ENCODE measurements around the gene IYD.
"Not testable (repeated sequence)": the region's sequence is repeated elsewhere in the genome, so short reads cannot be mapped to it uniquely, and the experiment has no call there.

The IYD gene

DNA sequence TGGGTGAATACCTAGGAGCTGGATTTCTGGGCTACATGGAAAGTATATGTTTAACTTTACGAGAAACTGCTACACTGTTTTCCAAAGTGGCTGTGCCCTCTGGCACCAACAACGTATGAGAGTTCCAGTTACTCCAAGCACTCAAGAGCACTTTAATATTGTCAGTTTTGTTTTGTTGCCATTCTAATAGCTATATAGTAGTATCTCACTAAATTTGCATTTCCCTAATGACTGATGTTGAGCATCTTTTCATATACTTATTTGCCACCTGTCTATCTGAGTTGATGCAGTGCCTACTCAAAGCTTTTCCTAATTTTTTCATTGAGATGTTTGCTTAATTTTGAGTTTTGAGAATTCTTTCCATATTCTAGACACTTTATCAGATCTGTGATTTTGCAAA is 76.7 kb downstream of the IYD start:
- H3K36me3 ChIP-seq (ENCODE audit: insufficient read depth, low read length): no peaks in the 10 kb centered on the region
- H3K4me3 ChIP-seq (ENCODE audit: low read depth in 1 of 2, low read length in 2 of 2): no peak overlapping the region
- H3K9me3 ChIP-seq (ENCODE audit: low read length): no peaks in the 10 kb centered on the region
- no peaks in the 10 kb centered on the region for H3K27me3 ChIP-seq (ENCODE audit: control insufficient read depth in 1 of 2, insufficient read depth in 2 of 2, low read length in 2 of 2)
- no peaks in the 10 kb centered on the region for H3K4me1 ChIP-seq (ENCODE audit: insufficient read depth, low read length)
- H3K27ac ChIP-seq (ENCODE audit: low read depth, low read length): no peak overlapping the region
- H3K9ac ChIP-seq (ENCODE audit: low read length): no peak overlapping the region

GRCh38 chr6:150448221-150448620 is 79.4 kb downstream of the IYD start:
- H3K4me1 ChIP-seq (ENCODE audit: insufficient read depth, low read length): peaks cover 9% of the 10 kb centered on the region
- H3K9me3 ChIP-seq (ENCODE audit: low read length): no peaks in the 10 kb centered on the region
- H3K27me3 ChIP-seq (ENCODE audit: control insufficient read depth in 1 of 2, insufficient read depth in 2 of 2, low read length in 2 of 2): no peaks in the 10 kb centered on the region
- no peaks in the 10 kb centered on the region for H3K36me3 ChIP-seq (ENCODE audit: insufficient read depth, low read length)
- H3K4me3 ChIP-seq (ENCODE audit: low read depth in 1 of 2, low read length in 2 of 2): no peak overlapping the region
- H3K27ac ChIP-seq (ENCODE audit: low read depth, low read length): no peak overlapping the region
- H3K9ac ChIP-seq (ENCODE audit: low read length): no peak overlapping the region

GRCh38 chr6:150449055-150449454 is 80.2 kb downstream of the IYD start:
- not testable (repeated sequence) for H3K36me3 ChIP-seq (ENCODE audit: insufficient read depth, low read length); H3K27me3 ChIP-seq (ENCODE audit: control insufficient read depth in 1 of 2, insufficient read depth in 2 of 2, low read length in 2 of 2); H3K9me3 ChIP-seq (ENCODE audit: low read length); H3K9ac ChIP-seq (ENCODE audit: low read length); H3K27ac ChIP-seq (ENCODE audit: low read depth, low read length); H3K4me3 ChIP-seq (ENCODE audit: low read depth in 1 of 2, low read length in 2 of 2); H3K4me1 ChIP-seq (ENCODE audit: insufficient read depth, low read length)

DNA sequence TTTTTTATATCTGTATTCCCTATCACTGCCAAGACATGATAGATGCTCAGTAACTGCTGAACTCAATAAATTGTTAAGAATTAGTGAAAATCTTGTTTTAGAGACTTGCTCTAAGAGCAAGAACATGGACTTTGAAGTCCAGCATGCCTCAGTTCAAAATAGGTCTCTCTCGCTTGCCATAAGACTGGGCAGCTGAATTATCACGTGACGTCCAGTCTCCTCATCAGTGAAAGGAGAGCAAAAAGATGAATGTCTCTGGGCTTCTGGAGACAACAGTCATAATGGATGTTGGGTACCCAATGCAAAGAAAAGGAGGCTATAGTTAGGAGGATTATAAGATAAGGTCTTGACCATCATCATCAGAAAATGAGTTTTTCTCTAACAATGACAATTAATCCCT is 82.1 kb downstream of the IYD start:
- Histone ChIP-seq H3K4me3 (ENCODE audit: low read depth in 1 of 2, low read length in 2 of 2) (no peak overlapping the region), H3K9ac (ENCODE audit: low read length) (no peak overlapping the region), H3K27ac (ENCODE audit: low read depth, low read length) (no peak overlapping the region), H3K36me3 (ENCODE audit: insufficient read depth, low read length) (no peaks in the 10 kb centered on the region), H3K9me3 (ENCODE audit: low read length) (no peaks in the 10 kb centered on the region), H3K27me3 (ENCODE audit: control insufficient read depth in 1 of 2, insufficient read depth in 2 of 2, low read length in 2 of 2) (no peaks in the 10 kb centered on the region), H3K4me1 (ENCODE audit: insufficient read depth, low read length) (peaks cover 9% of the 10 kb centered on the region)

DNA sequence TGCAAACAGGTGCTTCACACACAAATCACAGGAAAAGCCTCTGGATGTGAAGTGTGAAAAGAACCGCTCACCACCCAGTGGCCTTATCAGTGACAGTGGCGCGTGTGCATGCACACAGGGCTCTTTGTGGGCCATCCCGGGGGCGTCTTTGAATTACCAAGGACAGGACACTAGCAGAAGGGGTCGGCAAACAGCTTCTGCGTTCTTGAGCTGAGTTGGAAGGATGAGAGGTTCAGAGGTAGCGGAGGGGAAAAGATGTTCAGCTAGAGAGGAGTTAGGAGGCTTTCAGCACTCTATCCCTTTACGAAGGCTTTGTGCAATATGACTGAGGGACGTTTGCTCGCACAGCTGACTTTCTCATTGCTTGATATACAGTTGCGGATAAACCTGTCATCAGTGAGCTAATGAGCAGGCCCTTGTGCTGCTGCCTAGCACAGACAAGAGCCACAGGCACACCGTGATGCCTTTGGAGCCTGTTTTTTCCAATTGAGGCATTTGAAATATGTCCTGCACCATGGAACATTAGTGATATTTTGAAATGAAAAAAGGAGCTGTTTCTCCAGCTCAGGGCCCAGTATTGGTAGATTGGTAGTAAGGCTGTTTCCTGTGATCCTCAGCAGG is 83.1 kb downstream of the IYD start:
- H3K27ac ChIP-seq (ENCODE audit: low read depth, low read length): no peak overlapping the region
- H3K9ac ChIP-seq (ENCODE audit: low read length): no peak overlapping the region
- no peaks in the 10 kb centered on the region for H3K9me3 ChIP-seq (ENCODE audit: low read length)
- no peaks in the 10 kb centered on the region for H3K36me3 ChIP-seq (ENCODE audit: insufficient read depth, low read length)
- peaks cover 9% of the 10 kb centered on the region for H3K4me1 ChIP-seq (ENCODE audit: insufficient read depth, low read length)
- no peak overlapping the region for H3K4me3 ChIP-seq (ENCODE audit: low read depth in 1 of 2, low read length in 2 of 2)
- H3K27me3 ChIP-seq (ENCODE audit: control insufficient read depth in 1 of 2, insufficient read depth in 2 of 2, low read length in 2 of 2): no peaks in the 10 kb centered on the region

- Histone ChIP-seq H3K4me3 (ENCODE audit: low read depth in 1 of 2, low read length in 2 of 2) (no peak overlapping the region), H3K27ac (ENCODE audit: low read depth, low read length) (no peak overlapping the region), H3K9ac (ENCODE audit: low read length) (no peak overlapping the region), H3K36me3 (ENCODE audit: insufficient read depth, low read length) (no peaks in the 10 kb centered on the region), H3K4me1 (ENCODE audit: insufficient read depth, low read length) (peaks cover 9% of the 10 kb centered on the region), H3K9me3 (ENCODE audit: low read length) (no peaks in the 10 kb centered on the region), H3K27me3 (ENCODE audit: control insufficient read depth in 1 of 2, insufficient read depth in 2 of 2, low read length in 2 of 2) (no peaks in the 10 kb centered on the region)
Observed at GRCh38 chr6:150452428-150453243, 83.8 kb downstream of the IYD start.

GRCh38 chr6:150453357-150453756 is 84.5 kb downstream of the IYD start:
- Histone ChIP-seq H3K9me3 (ENCODE audit: low read length) (no peaks in the 10 kb centered on the region), H3K4me3 (ENCODE audit: low read depth in 1 of 2, low read length in 2 of 2) (no peak overlapping the region), H3K36me3 (ENCODE audit: insufficient read depth, low read length) (no peaks in the 10 kb centered on the region), H3K27ac (ENCODE audit: low read depth, low read length) (no peak overlapping the region), H3K27me3 (ENCODE audit: control insufficient read depth in 1 of 2, insufficient read depth in 2 of 2, low read length in 2 of 2) (no peaks in the 10 kb centered on the region), H3K4me1 (ENCODE audit: insufficient read depth, low read length) (peaks cover 9% of the 10 kb centered on the region), H3K9ac (ENCODE audit: low read length) (no peak overlapping the region)

All from muscle layer of colon (tissue), 2 donors.